SK-N-MC (cell line): ENCODE results near the gene C13orf46.

Experiments used
- EZH2 ChIP-seq: fragments of 200-600 bp; sonication (generic); IDR thresholded peaks from one replicate; pipeline ENCODE4 v1.6.1; 2017; ENCODE audit warnings: antibody characterized with exemption
- POLR2AphosphoS5 ChIP-seq: IDR thresholded peaks from 2 replicates; pipeline ENCODE4 v1.6.1; 2012; ENCODE audit warnings: mild to moderate bottlenecking, low read depth, low read length, borderline replicate concordance

DNA sequence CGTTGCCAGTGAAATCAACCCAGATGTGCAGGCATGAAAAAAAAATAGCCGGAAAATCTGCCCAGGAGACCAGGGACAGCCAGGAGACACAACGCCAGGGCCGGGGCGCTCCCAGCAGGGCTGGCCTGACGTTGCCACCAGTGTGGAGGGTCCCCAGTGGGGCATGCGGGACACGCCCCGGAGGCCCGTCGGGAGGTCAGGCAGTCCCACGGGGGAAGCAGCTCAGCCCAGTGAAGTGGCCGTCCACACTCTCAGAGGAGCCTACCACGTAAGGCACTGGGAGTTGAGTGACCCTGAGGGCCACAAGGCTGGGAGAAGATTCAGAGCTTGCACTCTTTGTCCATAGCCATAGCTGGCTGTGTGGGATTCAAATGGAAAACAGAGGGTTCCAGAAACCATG lies 56.8 kb downstream of the C13orf46 start:
- TF ChIP-seq EZH2 (no peak), POLR2AphosphoS5 (no peak)
